HepG2 (cell line): ENCODE measurements around the gene GRIK4. TPM values are rescaled to one million over a fixed set of nuclear protein-coding genes. Genes with fewer than 3 reads are reported as not detected.

ENCODE experiments used
- ATAC-seq: fragments of 200-7000 bp; cut with Tn5 transposase; 3 replicates; pipeline ENCODE4 v1.9.1; 2020; ENCODE audit warnings: mild to moderate bottlenecking, moderate library complexity
- BruUV-seq: library from RNA; stranded (reverse); fragments of 400-500 nt; replicated peaks from 2 replicates; lab custom pipeline; 2021; lab: Mats Ljungman, UMichigan
- CTCF ChIA-PET: fragments of 300-600 bp; formaldehyde crosslinking; extraction: SDS; loops from one replicate; lab custom pipeline; 2021; ENCODE audit warnings: low total read pairs, inconsistent platforms, low intra/inter-chr PET ratio; lab: Yijun Ruan, JAX
- POLR2A ChIA-PET: fragments of 350-600 bp; sonication (Branson Sonifier 250); formaldehyde crosslinking; loops from one replicate; lab custom pipeline; 2020; ENCODE audit warnings: antibody characterized with exemption, inconsistent platforms; lab: Yijun Ruan, JAX
- DNase-seq: peaks from one replicate; pipeline ENCODE4 v3.0.0-alpha.2; 2015; ENCODE audit warnings: low spot score
- FAIRE-seq: peaks from 3 replicates; lab custom pipeline; 2011; peaks lifted over from hg19 to GRCh38; lab: Jason Lieb, UNC
- H2AFZ ChIP-seq: one replicate; pipeline ENCODE4 v1.6.1; 2011; ENCODE audit warnings: low read length, inconsistent platforms
- H3K27ac ChIP-seq: fragments of 300-600 bp; 3 replicates; pipeline ENCODE4 v1.8.0; 2011; ENCODE audit warnings: mixed run types, mild to moderate bottlenecking, mixed read lengths, low read length, inconsistent platforms; ENCODE audit not compliant: insufficient read depth; ENCODE audit errors: extremely low read length
- H3K27me3 ChIP-seq, 2 experiments: fragments of 200-600 bp in 1 of 2; 2 replicates in 1 of 2; 3 replicates in 1 of 2; pipeline versions ENCODE4 v1.6.0 to v1.8.0; 2011; ENCODE audit warnings: low read length in 2 of 2, mild to moderate bottlenecking in 2 of 2, moderate library complexity in 2 of 2, inconsistent platforms in 1 of 2; ENCODE audit not compliant: insufficient read depth in 2 of 2, control insufficient read depth in 1 of 2
- H3K36me3 ChIP-seq, 2 experiments: fragments of 200-600 bp in 1 of 2; replicated peaks in 1 of 2; 2 replicates in 1 of 2; 3 replicates in 1 of 2; pipeline versions ENCODE4 v1.5.1 to v1.8.0; 2011; ENCODE audit warnings: low read length in 2 of 2, inconsistent platforms in 1 of 2; ENCODE audit not compliant: insufficient read depth in 2 of 2, control insufficient read depth in 1 of 2
- H3K4me1 ChIP-seq: 2 replicates; pipeline ENCODE4 v1.5.1; 2012; ENCODE audit warnings: low read length, inconsistent platforms; ENCODE audit not compliant: insufficient read depth
- H3K4me2 ChIP-seq: 2 replicates; pipeline ENCODE4 v1.6.0; 2011; ENCODE audit warnings: low read depth, low read length, inconsistent platforms
- H3K4me3 ChIP-seq, 3 experiments: fragments of 200-600 bp in 1 of 3; sonication (generic), shearing (Covaris generic) in 1 of 3; replicated peaks in 1 of 3; 2 replicates each; pipeline ENCODE4 v1.5.1; 2011 to 2016; ENCODE audit warnings: low read length in 3 of 3, inconsistent platforms in 2 of 3, low read depth in 2 of 3, mild to moderate bottlenecking in 2 of 3, control low read depth in 1 of 3, mixed read lengths in 1 of 3; ENCODE audit not compliant: insufficient read depth in 1 of 3
- H3K79me2 ChIP-seq: one replicate; pipeline ENCODE4 v1.6.1; 2011; ENCODE audit warnings: low read length, inconsistent platforms; ENCODE audit not compliant: insufficient read depth
- H3K9ac ChIP-seq: 2 replicates; pipeline ENCODE4 v1.6.0; 2011; ENCODE audit warnings: mild to moderate bottlenecking, low read depth, low read length, inconsistent platforms; ENCODE audit not compliant: insufficient read depth
- H3K9me3 ChIP-seq: 2 replicates; pipeline ENCODE4 v1.5.1; 2012; ENCODE audit warnings: mild to moderate bottlenecking, low read length
- H4K20me1 ChIP-seq: 2 replicates; pipeline ENCODE4 v1.6.0; 2011; ENCODE audit warnings: inconsistent platforms, mild to moderate bottlenecking, low read length, moderate library complexity; ENCODE audit not compliant: insufficient read depth
- ATF6 ChIP-seq: sonication (generic); formaldehyde crosslinking; conservative IDR thresholded peaks from 2 replicates; pipeline ENCODE4 v1.4.0; 2020; ENCODE audit warnings: missing genetic modification reagents
- ATRX ChIP-seq: sonication (generic); formaldehyde crosslinking; IDR thresholded peaks from 2 replicates; pipeline ENCODE4 v1.4.0; 2020; ENCODE audit warnings: missing genetic modification reagents, borderline replicate concordance
- FOXP1 ChIP-seq, 2 experiments: fragments of 450-650 bp in 1 of 2; IDR thresholded peaks; 2 replicates each; pipeline ENCODE4 v1.6.1; 2017 to 2018; ENCODE audit warnings: antibody characterized with exemption in 1 of 2
- HDAC6 ChIP-seq: fragments of 200-600 bp; sonication (generic); IDR thresholded peaks from 2 replicates; pipeline ENCODE4 v1.7.0; 2017; ENCODE audit warnings: mild to moderate bottlenecking, antibody characterized with exemption, low read length, low read depth
- MYNN ChIP-seq: sonication (generic); formaldehyde crosslinking; IDR thresholded peaks from 2 replicates; pipeline ENCODE4 v1.4.0; 2020; ENCODE audit warnings: mild to moderate bottlenecking, low read depth, missing genetic modification reagents
- NBN ChIP-seq: fragments of 450-650 bp; conservative IDR thresholded peaks from 2 replicates; pipeline ENCODE4 v1.6.1; 2017
- NFYB ChIP-seq: sonication (generic); formaldehyde crosslinking; IDR thresholded peaks from 2 replicates; pipeline ENCODE4 v1.4.0; 2020; ENCODE audit warnings: missing genetic modification reagents
- REL ChIP-seq: sonication (generic); formaldehyde crosslinking; conservative IDR thresholded peaks from 2 replicates; pipeline ENCODE4 v1.8.0; 2022; ENCODE audit warnings: mild to moderate bottlenecking, missing genetic modification reagents, moderate library complexity
- ZMAT3 ChIP-seq: sonication (generic); formaldehyde crosslinking; conservative IDR thresholded peaks from 2 replicates; pipeline ENCODE4 v1.7.0; 2021; ENCODE audit warnings: missing genetic modification reagents
- ZNF136 ChIP-seq: sonication (generic); formaldehyde crosslinking; IDR thresholded peaks from 2 replicates; pipeline ENCODE4 v1.8.1; 2022; ENCODE audit warnings: low read depth, mild to moderate bottlenecking, moderate library complexity, missing genetic modification reagents
- ZNF224 ChIP-seq: sonication (generic); formaldehyde crosslinking; IDR thresholded peaks from 2 replicates; pipeline ENCODE4 v1.5.0; 2020; ENCODE audit warnings: mild to moderate bottlenecking, missing genetic modification reagents
- ZNF577 ChIP-seq: sonication (generic); formaldehyde crosslinking; IDR thresholded peaks from 2 replicates; pipeline ENCODE4 v1.4.0; 2020; ENCODE audit warnings: mild to moderate bottlenecking, low read depth, missing genetic modification reagents, borderline replicate concordance
- ZSCAN20 ChIP-seq: sonication (generic); formaldehyde crosslinking; IDR thresholded peaks from 2 replicates; pipeline ENCODE4 v1.4.0; 2020; ENCODE audit warnings: missing genetic modification reagents, mild to moderate bottlenecking, borderline replicate concordance
- WGBS: methylation state at CpG from one replicate; pipeline ENCODE4 v1.1.6; 2017; ENCODE audit warnings: low lambda C conversion rate; 5-methylcytosine and 5-hydroxymethylcytosine counted together
- in situ Hi-C: cut with HindIII; loops from 2 replicates; pipeline ENCODE4 v1.10.0; 2017; ENCODE audit warnings: low pct_unique_long_range_greater_than_20kb; ENCODE audit not compliant: extremely low pct_ligation_motif_present
- intact Hi-C: fragments of 100-400 bp; cut with micrococcal nuclease; formaldehyde crosslinking; loops from one replicate; pipeline ENCODE4 v1.10.0; 2022; ENCODE audit not compliant: unreplicated experiment
- polyA plus RNA-seq, 8 experiments: library from polyadenylated mRNA; depleted of rRNA in 3 of 8; stranded (reverse) in 7 of 8; unstranded in 1 of 8; fragments of >200 nt; fragmentation: Illumina TruSeq in 4 of 8; extraction: Trizol in 4 of 8; gene quantifications; 2 replicates each; pipeline versions ENCODE4 v1.2.1 to v1.2.3, GENCODE V29; 2011 to 2016; ENCODE audit warnings: low read depth in 4 of 8, missing spikeins in 1 of 8, mixed read lengths in 1 of 8; ENCODE audit not compliant: insufficient read depth in 1 of 8
- total RNA-seq, 5 experiments: library from RNA; depleted of rRNA; stranded (reverse); fragments of >200 nt; fragmentation: Illumina TruSeq; extraction: Trizol; gene quantifications; 2 replicates each; pipeline ENCODE4 v1.2.3, GENCODE V29; 2016; ENCODE audit warnings: low read depth in 1 of 5
- TF ChIP-seq, protein P1 (sequence below): conservative IDR thresholded peaks from 2 replicates; pipeline ENCODE4 v1.6.1; 2018; ENCODE audit warnings: missing genetic modification reagents
- TF ChIP-seq, protein P2 (sequence below): sonication (generic); formaldehyde crosslinking; IDR thresholded peaks from 2 replicates; pipeline ENCODE4 v1.4.0; 2020; ENCODE audit warnings: mild to moderate bottlenecking, missing genetic modification reagents, borderline replicate concordance

GRIK4 gene
- total and polyA plus RNA-seq, 2 of the 13 experiments (the other 11 are each of a cell fraction or from before 2014, with no cell fraction given) = 0.04 to 0.07 TPM

GRCh38 chr11:120793806-120794479 lies 282.4 kb downstream of the GRIK4 start (continued):
- TF ChIP-seq ATF6 (CRISPR knock-in tag) = no peak
- no peak for TF ChIP-seq ZNF577 (CRISPR knock-in tag)
- TF ChIP-seq REL (CRISPR knock-in tag) = no peak
- no peak for TF ChIP-seq ZMAT3 (CRISPR knock-in tag)
- no peak for TF ChIP-seq ZNF136
- TF ChIP-seq ATRX (CRISPR knock-in tag) = no peak
- no peak for TF ChIP-seq NFYB (CRISPR knock-in tag)
- no peak for TF ChIP-seq MYNN (CRISPR knock-in tag)
- no peak for TF ChIP-seq HDAC6

- H3K4me3 ChIP-seq = no peak overlapping the region
- ATAC-seq (no peak), DNase-seq (no peak), FAIRE-seq (no peak)
- peaks cover 4 to 36% of the 10 kb centered on the region in 2 experiments; a peak in 4 of 5 replicates for H3K27me3 ChIP-seq
- H2AFZ ChIP-seq = no peak overlapping the region
- H3K4me1 ChIP-seq = no peaks in the 10 kb centered on the region
- POLR2A ChIA-PET = no interaction called here
- no peak overlapping the region for H3K27ac ChIP-seq
- no peaks in the 10 kb centered on the region for H4K20me1 ChIP-seq
- H3K36me3 ChIP-seq = no peaks in the 10 kb centered on the region
- no peaks in the 10 kb centered on the region for H3K79me2 ChIP-seq
- H3K9me3 ChIP-seq = no peaks in the 10 kb centered on the region
- in situ Hi-C loops = no loop called here
- 49% methylated on average over 9 of the region's 9 CpGs for WGBS
- CTCF ChIA-PET = no interaction called here
- no peak overlapping the region for H3K9ac ChIP-seq
- intact Hi-C loops = no loop called here
- BruUV-seq = no TSS peak
- no peak overlapping the region for H3K4me2 ChIP-seq
- TF ChIP-seq FOXP1 (IDR thresholded peaks at IDR 0.05) (no peak), FOXP1 (CRISPR knock-in tag; IDR thresholded peaks at IDR 0.05) (no peak), NBN (no peak), ZNF224 (CRISPR knock-in tag) (no peak), NFYB (CRISPR knock-in tag) (no peak), ZSCAN20 (CRISPR knock-in tag) (no peak)
- TF ChIP-seq, protein P1, sequence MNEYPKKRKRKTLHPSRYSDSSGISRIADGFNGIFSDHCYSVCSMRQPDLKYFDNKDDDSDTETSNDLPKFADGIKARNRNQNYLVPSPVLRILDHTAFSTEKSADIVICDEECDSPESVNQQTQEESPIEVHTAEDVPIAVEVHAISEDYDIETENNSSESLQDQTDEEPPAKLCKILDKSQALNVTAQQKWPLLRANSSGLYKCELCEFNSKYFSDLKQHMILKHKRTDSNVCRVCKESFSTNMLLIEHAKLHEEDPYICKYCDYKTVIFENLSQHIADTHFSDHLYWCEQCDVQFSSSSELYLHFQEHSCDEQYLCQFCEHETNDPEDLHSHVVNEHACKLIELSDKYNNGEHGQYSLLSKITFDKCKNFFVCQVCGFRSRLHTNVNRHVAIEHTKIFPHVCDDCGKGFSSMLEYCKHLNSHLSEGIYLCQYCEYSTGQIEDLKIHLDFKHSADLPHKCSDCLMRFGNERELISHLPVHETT (CRISPR knock-in tag) = no peak
- TF ChIP-seq, protein P2, sequence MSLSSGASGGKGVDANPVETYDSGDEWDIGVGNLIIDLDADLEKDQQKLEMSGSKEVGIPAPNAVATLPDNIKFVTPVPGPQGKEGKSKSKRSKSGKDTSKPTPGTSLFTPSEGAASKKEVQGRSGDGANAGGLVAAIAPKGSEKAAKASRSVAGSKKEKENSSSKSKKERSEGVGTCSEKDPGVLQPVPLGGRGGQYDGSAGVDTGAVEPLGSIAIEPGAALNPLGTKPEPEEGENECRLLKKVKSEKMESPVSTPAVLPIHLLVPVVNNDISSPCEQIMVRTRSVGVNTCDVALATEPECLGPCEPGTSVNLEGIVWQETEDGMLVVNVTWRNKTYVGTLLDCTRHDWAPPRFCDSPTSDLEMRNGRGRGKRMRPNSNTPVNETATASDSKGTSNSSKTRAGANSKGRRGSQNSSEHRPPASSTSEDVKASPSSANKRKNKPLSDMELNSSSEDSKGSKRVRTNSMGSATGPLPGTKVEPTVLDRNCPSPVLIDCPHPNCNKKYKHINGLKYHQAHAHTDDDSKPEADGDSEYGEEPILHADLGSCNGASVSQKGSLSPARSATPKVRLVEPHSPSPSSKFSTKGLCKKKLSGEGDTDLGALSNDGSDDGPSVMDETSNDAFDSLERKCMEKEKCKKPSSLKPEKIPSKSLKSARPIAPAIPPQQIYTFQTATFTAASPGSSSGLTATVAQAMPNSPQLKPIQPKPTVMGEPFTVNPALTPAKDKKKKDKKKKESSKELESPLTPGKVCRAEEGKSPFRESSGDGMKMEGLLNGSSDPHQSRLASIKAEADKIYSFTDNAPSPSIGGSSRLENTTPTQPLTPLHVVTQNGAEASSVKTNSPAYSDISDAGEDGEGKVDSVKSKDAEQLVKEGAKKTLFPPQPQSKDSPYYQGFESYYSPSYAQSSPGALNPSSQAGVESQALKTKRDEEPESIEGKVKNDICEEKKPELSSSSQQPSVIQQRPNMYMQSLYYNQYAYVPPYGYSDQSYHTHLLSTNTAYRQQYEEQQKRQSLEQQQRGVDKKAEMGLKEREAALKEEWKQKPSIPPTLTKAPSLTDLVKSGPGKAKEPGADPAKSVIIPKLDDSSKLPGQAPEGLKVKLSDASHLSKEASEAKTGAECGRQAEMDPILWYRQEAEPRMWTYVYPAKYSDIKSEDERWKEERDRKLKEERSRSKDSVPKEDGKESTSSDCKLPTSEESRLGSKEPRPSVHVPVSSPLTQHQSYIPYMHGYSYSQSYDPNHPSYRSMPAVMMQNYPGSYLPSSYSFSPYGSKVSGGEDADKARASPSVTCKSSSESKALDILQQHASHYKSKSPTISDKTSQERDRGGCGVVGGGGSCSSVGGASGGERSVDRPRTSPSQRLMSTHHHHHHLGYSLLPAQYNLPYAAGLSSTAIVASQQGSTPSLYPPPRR (CRISPR knock-in tag) = no peak
Observed at GRCh38 chr11:120794748-120795147, 283.2 kb downstream of the GRIK4 start.
